Fibroblast of lung (primary cell): ENCODE results near the gene FAM117A.

Source experiments
- CTCF ChIP-seq, 2 donors: IDR thresholded peaks in 1 of 2; conservative IDR thresholded peaks in 1 of 2; 1 replicate in 1 of 2; 2 replicates in 1 of 2; pipeline ENCODE4 v1.5.1; 2011 to 2012; ENCODE audit warnings: low read length in 2 of 2, control low read depth in 1 of 2, inconsistent platforms in 1 of 2, low read depth in 1 of 2, mild to moderate bottlenecking in 1 of 2
- EZH2 ChIP-seq: IDR thresholded peaks from 2 replicates; pipeline ENCODE4 v1.5.1; 2012; ENCODE audit warnings: low read length, control low read depth, mild to moderate bottlenecking; ENCODE audit errors: missing control alignments

- TF ChIP-seq CTCF (conservative IDR thresholded peaks at IDR 0.05 in 1 of 2, IDR thresholded peaks at IDR 0.05 in 1 of 2; ENCODE audit: low read depth in 1 of 2, low read length in 2 of 2), result no peak
- no peak for TF ChIP-seq EZH2
These were observed 25.3 kb upstream of the FAM117A start for GRCh38 chr17:49789243-49789578.
